DND-41 (cell line): ENCODE results near the gene GAS7.

Experiments used
- EZH2 ChIP-seq: IDR thresholded peaks from 3 replicates; pipeline ENCODE4 v1.6.1; 2012; ENCODE audit warnings: borderline replicate concordance, low read depth, mild to moderate bottlenecking, moderate library complexity, low read length, inconsistent platforms; ENCODE audit not compliant: severe bottlenecking
- TF ChIP-seq, protein P1 (sequence below): IDR thresholded peaks from 2 replicates; pipeline ENCODE4 v1.5.1; 2012; ENCODE audit warnings: borderline replicate concordance, low read length, moderate library complexity, mild to moderate bottlenecking; ENCODE audit not compliant: poor library complexity, severe bottlenecking; ENCODE audit errors: extremely low read depth

DNA sequence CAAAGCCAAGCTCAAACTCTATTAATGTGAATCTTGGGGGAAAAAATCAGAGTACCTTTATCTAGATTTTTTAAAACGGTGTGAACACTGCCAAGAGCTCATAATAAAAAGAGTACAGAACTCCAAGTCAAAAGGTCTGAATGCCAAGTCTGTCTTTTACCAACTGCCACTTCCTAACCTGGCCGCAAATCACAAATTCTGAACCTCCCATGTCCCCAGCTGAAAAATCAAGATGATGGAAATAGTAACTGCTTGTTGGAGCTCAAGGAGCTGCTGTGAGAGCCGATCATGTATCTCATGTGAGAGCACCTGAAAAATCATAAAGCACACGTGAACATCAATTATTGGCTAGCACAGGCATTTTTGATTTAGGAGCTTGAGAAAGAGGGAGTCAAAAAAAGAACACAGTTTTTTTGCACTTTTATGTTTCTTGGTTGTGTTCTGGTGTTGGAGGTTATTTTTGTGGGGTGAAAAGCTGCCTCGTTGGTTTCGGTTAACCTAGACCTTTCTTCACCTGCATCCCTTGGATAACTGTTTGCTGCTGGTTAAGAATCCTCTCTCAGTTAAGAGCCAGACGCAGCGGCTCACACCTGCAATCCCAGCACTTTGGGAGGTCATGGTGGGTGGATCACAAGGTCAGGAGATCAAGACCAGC is 50.5 kb downstream of the GAS7 start:
- TF ChIP-seq EZH2, result no peak
- TF ChIP-seq, protein P1, sequence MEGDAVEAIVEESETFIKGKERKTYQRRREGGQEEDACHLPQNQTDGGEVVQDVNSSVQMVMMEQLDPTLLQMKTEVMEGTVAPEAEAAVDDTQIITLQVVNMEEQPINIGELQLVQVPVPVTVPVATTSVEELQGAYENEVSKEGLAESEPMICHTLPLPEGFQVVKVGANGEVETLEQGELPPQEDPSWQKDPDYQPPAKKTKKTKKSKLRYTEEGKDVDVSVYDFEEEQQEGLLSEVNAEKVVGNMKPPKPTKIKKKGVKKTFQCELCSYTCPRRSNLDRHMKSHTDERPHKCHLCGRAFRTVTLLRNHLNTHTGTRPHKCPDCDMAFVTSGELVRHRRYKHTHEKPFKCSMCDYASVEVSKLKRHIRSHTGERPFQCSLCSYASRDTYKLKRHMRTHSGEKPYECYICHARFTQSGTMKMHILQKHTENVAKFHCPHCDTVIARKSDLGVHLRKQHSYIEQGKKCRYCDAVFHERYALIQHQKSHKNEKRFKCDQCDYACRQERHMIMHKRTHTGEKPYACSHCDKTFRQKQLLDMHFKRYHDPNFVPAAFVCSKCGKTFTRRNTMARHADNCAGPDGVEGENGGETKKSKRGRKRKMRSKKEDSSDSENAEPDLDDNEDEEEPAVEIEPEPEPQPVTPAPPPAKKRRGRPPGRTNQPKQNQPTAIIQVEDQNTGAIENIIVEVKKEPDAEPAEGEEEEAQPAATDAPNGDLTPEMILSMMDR, result no peak
